Neural cell (in vitro differentiated cells): ENCODE results near the gene NET1. TPM values are rescaled to one million over a fixed set of nuclear protein-coding genes. Genes with fewer than 3 reads are reported as not detected.
"Not testable (repeated sequence)": the region's sequence is repeated elsewhere in the genome, so short reads cannot be mapped to it uniquely, and the experiment has no call there.

ENCODE experiments used
- H2AFZ ChIP-seq: fragments of 200-600, 300-800 bp; sonication (generic), shearing (Covaris generic); 2 replicates; pipeline ENCODE4 v1.6.0; 2014; ENCODE audit warnings: low read depth, mild to moderate bottlenecking, antibody characterized with exemption, low read length, moderate library complexity
- H3F3A ChIP-seq: fragments of 200-600 bp; shearing (Covaris generic); 2 replicates; pipeline ENCODE4 v1.6.1; 2016; ENCODE audit warnings: mild to moderate bottlenecking, moderate library complexity, mixed read lengths, antibody characterized with exemption, low read length; ENCODE audit not compliant: insufficient read depth, poor library complexity, severe bottlenecking
- H3K27ac ChIP-seq: fragments of 200-600, 300-800 bp; sonication (generic), shearing (Covaris generic); 2 replicates; pipeline ENCODE4 v1.5.1; 2014; ENCODE audit warnings: mild to moderate bottlenecking, low read length, moderate library complexity
- H3K27me3 ChIP-seq: fragments of 300-800, 200-600 bp; sonication (generic), shearing (Covaris generic); 2 replicates; pipeline ENCODE4 v1.6.0; 2014; ENCODE audit warnings: mild to moderate bottlenecking, low read depth, low read length, moderate library complexity; ENCODE audit not compliant: insufficient read depth
- H3K36me3 ChIP-seq: fragments of 300-800, 200-600 bp; sonication (generic), shearing (Covaris generic); 2 replicates; pipeline ENCODE4 v1.5.1; 2014; ENCODE audit warnings: mild to moderate bottlenecking, antibody characterized with exemption, low read length, moderate library complexity; ENCODE audit not compliant: insufficient read depth
- H3K4me2 ChIP-seq: fragments of 300-800, 200-600 bp; sonication (generic), shearing (Covaris generic); 2 replicates; pipeline ENCODE4 v1.6.0; 2014; ENCODE audit warnings: mild to moderate bottlenecking, low read length
- H3K4me3 ChIP-seq: fragments of 300-800, 200-600 bp; sonication (generic), shearing (Covaris generic); 2 replicates; pipeline ENCODE4 v1.5.1; 2014; ENCODE audit warnings: mild to moderate bottlenecking, low read length, moderate library complexity
- H3K79me2 ChIP-seq: fragments of 200-600 bp; shearing (Covaris generic); replicated peaks from 2 replicates; pipeline ENCODE4 v1.6.0; 2014; ENCODE audit warnings: mild to moderate bottlenecking, low read length, moderate library complexity; ENCODE audit not compliant: insufficient read depth
- H3K9ac ChIP-seq: fragments of 300-800, 200-600 bp; sonication (generic), shearing (Covaris generic); 2 replicates; pipeline ENCODE4 v1.6.1; 2016; ENCODE audit warnings: mild to moderate bottlenecking, low read length, mixed read lengths
- H3K9me2 ChIP-seq: fragments of 200-600 bp; shearing (Covaris generic); 2 replicates; pipeline ENCODE4 v1.6.1; 2016; ENCODE audit warnings: mild to moderate bottlenecking, low read length, mixed read lengths; ENCODE audit not compliant: insufficient read depth
- H3K9me3 ChIP-seq: fragments of 200-600, 300-800 bp; sonication (generic), shearing (Covaris generic); 2 replicates; pipeline ENCODE4 v1.6.1; 2016; ENCODE audit warnings: mild to moderate bottlenecking, mixed run types, low read length, moderate library complexity, mixed read lengths
- H4K20me1 ChIP-seq: fragments of 200-600 bp; shearing (Covaris generic); 2 replicates; pipeline ENCODE4 v1.6.1; 2016; ENCODE audit warnings: mild to moderate bottlenecking, mixed run types; ENCODE audit not compliant: insufficient read depth
- CTCF ChIP-seq: fragments of 450-650 bp; IDR thresholded peaks from 2 replicates; pipeline ENCODE4 v1.5.1; 2014; ENCODE audit warnings: antibody characterized with exemption, mild to moderate bottlenecking, moderate library complexity; ENCODE audit not compliant: poor library complexity, severe bottlenecking
- EP300 ChIP-seq: fragments of 450-650 bp; conservative IDR thresholded peaks from 2 replicates; pipeline ENCODE4 v1.6.1; 2014; ENCODE audit warnings: antibody characterized with exemption, mild to moderate bottlenecking, moderate library complexity; ENCODE audit not compliant: poor library complexity, severe bottlenecking
- EZH2 ChIP-seq: fragments of 200-600, 300-800 bp; shearing (Covaris generic), sonication (generic); IDR thresholded peaks from 2 replicates; pipeline ENCODE4 v1.6.1; 2014; ENCODE audit warnings: antibody characterized with exemption, low read length, borderline replicate concordance, mild to moderate bottlenecking; ENCODE audit not compliant: insufficient read depth, poor library complexity, severe bottlenecking
- MXI1 ChIP-seq: fragments of 450-650 bp; conservative IDR thresholded peaks from 2 replicates; pipeline ENCODE4 v1.6.1; 2014; ENCODE audit warnings: antibody characterized with exemption, mild to moderate bottlenecking; ENCODE audit not compliant: poor library complexity, severe bottlenecking
- RAD21 ChIP-seq: fragments of 450-650 bp; conservative IDR thresholded peaks from 2 replicates; pipeline ENCODE4 v1.6.1; 2014; ENCODE audit warnings: antibody characterized with exemption, mild to moderate bottlenecking, moderate library complexity
- SMC3 ChIP-seq: fragments of 450-650 bp; conservative IDR thresholded peaks from 2 replicates; pipeline ENCODE4 v1.6.1; 2014; ENCODE audit warnings: antibody characterized with exemption, mild to moderate bottlenecking, moderate library complexity; ENCODE audit not compliant: poor library complexity
- polyA plus RNA-seq: library from polyadenylated mRNA; depleted of rRNA; stranded (reverse); fragments of >200 nt; gene quantifications from 2 replicates; pipeline ENCODE4 v1.2.3, GENCODE V29; 2014

NET1 gene
- polyA plus RNA-seq, 1 donor from 2014 or later = 8.0 TPM

GRCh38 chr10:5406918-5407317 lies 5.4 kb upstream of the NET1 start:
- H3K9ac ChIP-seq = no peak overlapping the region
- no peaks in the 10 kb centered on the region for H3F3A ChIP-seq
- no peak overlapping the region for H2AFZ ChIP-seq
- no peaks in the 10 kb centered on the region for H3K36me3 ChIP-seq
- H3K27me3 ChIP-seq = no peaks in the 10 kb centered on the region
- H3K4me3 ChIP-seq = no peak overlapping the region
- no peak overlapping the region for H3K27ac ChIP-seq
- H4K20me1 ChIP-seq = no peaks in the 10 kb centered on the region
- no peaks in the 10 kb centered on the region for H3K9me2 ChIP-seq
- TF ChIP-seq SMC3 = no peak
- no peak for TF ChIP-seq EP300
- TF ChIP-seq CTCF = no peak
- no peak for TF ChIP-seq RAD21
- no peak overlapping the region for H3K4me2 ChIP-seq
- H3K9me3 ChIP-seq = no peaks in the 10 kb centered on the region
- no peaks in the 10 kb centered on the region for H3K79me2 ChIP-seq

GRCh38 chr10:5410787-5411186 lies 1.6 kb upstream of the NET1 start:
- not testable (repeated sequence) for H3K36me3 ChIP-seq, H3K4me3 ChIP-seq, H2AFZ ChIP-seq, H3K27ac ChIP-seq, H3F3A ChIP-seq, H3K27me3 ChIP-seq, H4K20me1 ChIP-seq, H3K4me2 ChIP-seq, H3K9me2 ChIP-seq, H3K9me3 ChIP-seq, H3K9ac ChIP-seq
- H3K79me2 ChIP-seq = peaks cover 22% of the 10 kb centered on the region

GRCh38 chr10:5411941-5412276 lies 448 bp upstream of the NET1 start:
- no peak overlapping the region for H3K9ac ChIP-seq
- H3K27me3 ChIP-seq = no peaks in the 10 kb centered on the region
- no peaks in the 10 kb centered on the region for H3K9me2 ChIP-seq
- no peak overlapping the region for H2AFZ ChIP-seq
- no peaks in the 10 kb centered on the region for H3K36me3 ChIP-seq
- no peak overlapping the region for H3K4me2 ChIP-seq
- no peak for TF ChIP-seq EZH2
- no peak for TF ChIP-seq MXI1
- no peak for TF ChIP-seq CTCF
- peak overlapping the region; percentile 91 for H3K4me3 ChIP-seq
- peaks cover 28% of the 10 kb centered on the region for H3K79me2 ChIP-seq
- no peaks in the 10 kb centered on the region for H3F3A ChIP-seq
- no peaks in the 10 kb centered on the region for H4K20me1 ChIP-seq
- no peaks in the 10 kb centered on the region for H3K9me3 ChIP-seq
- no peak overlapping the region for H3K27ac ChIP-seq
